ENCODE measurements around the gene LMX1B. TPM values are rescaled to one million over a fixed set of nuclear protein-coding genes. Genes with fewer than 3 reads are reported as not detected.

Gene LMX1B
- total RNA-seq, 6 donors from 2014 or later, result 0.14 to 0.40 TPM; not detected in 4

GRCh38 chr9:126591922-126592321 lies 21.8 kb upstream of the LMX1B start:
- TF ChIP-seq, protein P1, sequence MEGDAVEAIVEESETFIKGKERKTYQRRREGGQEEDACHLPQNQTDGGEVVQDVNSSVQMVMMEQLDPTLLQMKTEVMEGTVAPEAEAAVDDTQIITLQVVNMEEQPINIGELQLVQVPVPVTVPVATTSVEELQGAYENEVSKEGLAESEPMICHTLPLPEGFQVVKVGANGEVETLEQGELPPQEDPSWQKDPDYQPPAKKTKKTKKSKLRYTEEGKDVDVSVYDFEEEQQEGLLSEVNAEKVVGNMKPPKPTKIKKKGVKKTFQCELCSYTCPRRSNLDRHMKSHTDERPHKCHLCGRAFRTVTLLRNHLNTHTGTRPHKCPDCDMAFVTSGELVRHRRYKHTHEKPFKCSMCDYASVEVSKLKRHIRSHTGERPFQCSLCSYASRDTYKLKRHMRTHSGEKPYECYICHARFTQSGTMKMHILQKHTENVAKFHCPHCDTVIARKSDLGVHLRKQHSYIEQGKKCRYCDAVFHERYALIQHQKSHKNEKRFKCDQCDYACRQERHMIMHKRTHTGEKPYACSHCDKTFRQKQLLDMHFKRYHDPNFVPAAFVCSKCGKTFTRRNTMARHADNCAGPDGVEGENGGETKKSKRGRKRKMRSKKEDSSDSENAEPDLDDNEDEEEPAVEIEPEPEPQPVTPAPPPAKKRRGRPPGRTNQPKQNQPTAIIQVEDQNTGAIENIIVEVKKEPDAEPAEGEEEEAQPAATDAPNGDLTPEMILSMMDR (IDR thresholded peaks at IDR 0.05), result no peak
- TF ChIP-seq POLR2A (IDR thresholded peaks at IDR 0.05) (no peak), EP300 (IDR thresholded peaks at IDR 0.05) (no peak), POLR2AphosphoS5 (IDR thresholded peaks at IDR 0.05) (no peak)
- Histone ChIP-seq H3K9me3 (no peaks in the 10 kb centered on the region), H3K36me3 (no peaks in the 10 kb centered on the region), H3K27me3 (no peaks in the 10 kb centered on the region), H3K4me1 (peaks cover 0 to 11% (median 6%) of the 10 kb centered on the region in 4 donors), H3K27ac (no peak overlapping the region), H3K4me3 (no peak overlapping the region)
- ATAC-seq (ENCODE audit: low FRiP score in 2 of 2) (no peak), DNase-seq (no peak)
- 62 to 69% methylated on average over 3 of the region's 3 CpGs for WGBS, 2 donors

- Histone ChIP-seq H3K27me3 (no peaks in the 10 kb centered on the region), H3K9me3 (no peaks in the 10 kb centered on the region), H3K36me3 (no peaks in the 10 kb centered on the region), H3K4me1 (peaks cover 0 to 8% (median 5%) of the 10 kb centered on the region in 4 donors), H3K4me3 (no peak overlapping the region), H3K27ac (no peak overlapping the region)
- 63 to 70% methylated on average over 8 of the region's 8 CpGs for WGBS, 2 donors
- ATAC-seq (ENCODE audit: low FRiP score in 2 of 2), result no peak
- TF ChIP-seq, protein P1 (IDR thresholded peaks at IDR 0.05), result no peak
- TF ChIP-seq POLR2A (IDR thresholded peaks at IDR 0.05) (no peak), EP300 (IDR thresholded peaks at IDR 0.05) (no peak), POLR2AphosphoS5 (IDR thresholded peaks at IDR 0.05) (no peak)
- no peak for DNase-seq
Observed at GRCh38 chr9:126592461-126592860, 21.3 kb upstream of the LMX1B start.

- TF ChIP-seq, protein P1 (IDR thresholded peaks at IDR 0.05), result no peak
- TF ChIP-seq POLR2A (IDR thresholded peaks at IDR 0.05), result no peak
- no peak for TF ChIP-seq EP300 (IDR thresholded peaks at IDR 0.05)
- no peak for TF ChIP-seq POLR2AphosphoS5 (IDR thresholded peaks at IDR 0.05)
- H3K36me3 ChIP-seq, result no peaks in the 10 kb centered on the region
- WGBS, 2 donors, result 89 to 93% methylated on average over 2 of the region's 2 CpGs
- no peaks in the 10 kb centered on the region for H3K27me3 ChIP-seq
- ATAC-seq (ENCODE audit: low FRiP score in 2 of 2), result no peak
- H3K9me3 ChIP-seq, result no peaks in the 10 kb centered on the region
- H3K27ac ChIP-seq, result no peak overlapping the region
- DNase-seq, result no peak
- no peaks in the 10 kb centered on the region for H3K4me1 ChIP-seq
- no peak overlapping the region for H3K4me3 ChIP-seq
Observed at GRCh38 chr9:126595982-126596381, 17.7 kb upstream of the LMX1B start.

- no peaks in the 10 kb centered on the region for H3K36me3 ChIP-seq
- no peaks in the 10 kb centered on the region for H3K4me1 ChIP-seq
- ATAC-seq (ENCODE audit: low FRiP score in 2 of 2) (no peak), DNase-seq (no peak)
- H3K27ac ChIP-seq, result no peak overlapping the region
- no peak overlapping the region for H3K4me3 ChIP-seq
- no peaks in the 10 kb centered on the region for H3K27me3 ChIP-seq
- TF ChIP-seq, protein P1 (IDR thresholded peaks at IDR 0.05), result no peak
- no peak for TF ChIP-seq POLR2AphosphoS5 (IDR thresholded peaks at IDR 0.05)
- TF ChIP-seq POLR2A (IDR thresholded peaks at IDR 0.05), result no peak
- no peak for TF ChIP-seq EP300 (IDR thresholded peaks at IDR 0.05)
- WGBS, 2 donors, result 52 to 60% methylated on average over 11 of the region's 11 CpGs
- H3K9me3 ChIP-seq, result no peaks in the 10 kb centered on the region
Observed at GRCh38 chr9:126599047-126599650, 14.6 kb upstream of the LMX1B start.

Measured in upper lobe of left lung (tissue), 6 donors.